Measurements from ENCODE around the gene MAS1L. TPM values are rescaled to one million over a fixed set of nuclear protein-coding genes. Genes with fewer than 3 reads are reported as not detected.
"Not testable (repeated sequence)": the region's sequence is repeated elsewhere in the genome, so short reads cannot be mapped to it uniquely, and the experiment has no call there.

Gene MAS1L
- total RNA-seq, 1 experiment from 2014 or later = not detected

DNA sequence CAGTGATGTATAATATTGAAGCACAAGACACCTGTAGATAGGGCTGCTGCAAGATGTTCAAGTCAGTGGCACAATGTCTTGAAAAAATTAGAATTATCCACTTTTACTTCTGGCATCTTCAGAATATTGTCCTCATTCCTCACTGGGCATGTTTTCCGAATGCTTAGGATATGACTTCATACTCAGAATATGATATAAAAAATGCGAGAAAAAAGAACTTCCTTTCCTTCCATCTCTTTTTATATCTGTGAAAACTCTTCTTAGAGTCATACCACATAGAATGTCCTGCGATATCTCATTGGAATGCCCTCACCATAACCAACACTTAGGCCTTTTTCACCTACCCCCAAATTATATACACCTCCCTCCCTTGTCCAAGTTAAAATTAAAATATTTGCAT is 4.6 kb downstream of the MAS1L start:
- no peak for DNase-seq (ENCODE audit: low read depth)

DNA sequence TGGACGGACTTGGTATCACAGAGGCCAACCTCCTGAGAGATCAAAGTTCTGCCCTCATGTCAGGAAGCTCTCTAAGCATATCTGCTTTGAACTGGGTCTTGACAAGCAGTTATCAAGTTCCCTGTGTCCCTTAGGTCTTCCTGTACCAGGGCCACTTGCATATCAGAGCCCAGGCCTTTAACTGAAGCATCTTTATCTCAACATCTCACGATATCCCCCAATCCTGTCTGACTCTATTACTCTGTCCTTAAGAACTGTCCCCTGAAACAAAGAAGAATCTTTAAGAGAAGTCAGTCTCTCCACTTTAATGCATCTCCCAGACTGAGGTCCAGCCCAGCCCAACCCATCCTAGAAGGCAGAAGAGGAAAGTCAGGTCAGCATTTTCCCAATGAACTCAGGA is 8.2 kb downstream of the MAS1L start:
- DNase-seq (ENCODE audit: low read depth) = no peak

DNA sequence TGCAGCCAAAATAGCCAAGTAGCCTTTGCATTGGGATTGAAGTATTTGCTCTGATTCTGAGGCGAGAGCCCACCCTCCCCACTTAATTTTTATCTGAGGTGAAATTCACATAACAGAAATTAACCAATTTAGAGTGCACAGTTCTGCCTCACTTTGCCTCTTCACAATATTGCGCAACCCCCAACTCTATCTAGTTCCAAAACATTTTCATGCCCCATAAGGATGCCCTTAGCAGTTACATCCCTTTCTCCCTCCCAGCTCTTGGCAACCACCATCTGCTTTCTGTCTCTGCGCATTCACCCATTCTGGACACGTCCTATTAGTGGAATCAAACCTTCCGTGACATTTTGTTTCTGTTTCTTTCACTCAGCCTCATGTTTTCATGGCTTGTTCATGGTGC is 9.0 kb downstream of the MAS1L start:
- DNase-seq (ENCODE audit: low read depth) = no peak

DNA sequence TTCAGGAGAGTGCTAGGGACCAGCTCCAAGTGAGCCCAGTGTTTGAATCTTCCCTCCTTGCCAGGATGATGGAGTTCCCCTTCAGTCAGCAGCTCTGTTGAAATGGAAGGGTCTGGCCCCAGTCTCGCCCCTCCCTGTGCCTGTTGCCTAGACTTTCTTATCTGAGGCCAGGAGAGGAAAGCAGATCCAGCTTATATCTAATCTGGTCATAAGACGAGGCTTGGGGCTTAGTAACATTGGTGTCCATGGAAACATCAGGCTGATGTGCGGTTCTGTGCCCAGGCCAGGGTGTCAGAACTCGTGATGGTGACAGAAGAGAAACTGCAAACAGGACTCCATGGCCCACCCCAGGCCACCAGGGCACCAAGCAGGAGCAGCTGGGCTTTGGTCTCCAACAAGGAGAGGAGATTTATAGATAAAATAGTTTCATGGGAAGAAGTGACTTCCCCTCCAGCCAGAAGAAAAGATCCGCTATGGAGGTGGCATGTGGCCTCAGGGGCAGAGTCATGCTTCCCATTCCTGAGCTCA is 9.8 kb downstream of the MAS1L start:
- no peak for DNase-seq (ENCODE audit: low read depth)

DNA sequence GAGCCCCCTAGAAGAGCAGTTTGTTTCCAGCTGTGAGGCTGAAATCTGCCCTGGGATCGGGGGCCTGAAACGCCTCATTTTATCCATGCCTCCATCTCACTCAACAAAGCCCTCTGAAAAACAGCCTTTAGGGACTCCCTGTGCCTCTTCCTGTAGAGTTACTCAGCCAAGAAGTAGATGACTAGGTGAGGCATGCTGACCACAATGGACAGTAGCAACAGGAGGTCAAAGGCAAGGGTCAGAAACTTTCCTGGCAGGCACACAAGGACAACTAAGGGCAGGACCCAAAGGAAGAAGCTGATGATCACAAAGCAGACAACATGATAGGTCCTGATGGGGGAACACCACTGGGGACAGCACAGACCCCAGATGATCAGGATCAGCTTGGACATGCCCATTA is 12.8 kb downstream of the MAS1L start:
- no peak for DNase-seq (ENCODE audit: low read depth)

DNA sequence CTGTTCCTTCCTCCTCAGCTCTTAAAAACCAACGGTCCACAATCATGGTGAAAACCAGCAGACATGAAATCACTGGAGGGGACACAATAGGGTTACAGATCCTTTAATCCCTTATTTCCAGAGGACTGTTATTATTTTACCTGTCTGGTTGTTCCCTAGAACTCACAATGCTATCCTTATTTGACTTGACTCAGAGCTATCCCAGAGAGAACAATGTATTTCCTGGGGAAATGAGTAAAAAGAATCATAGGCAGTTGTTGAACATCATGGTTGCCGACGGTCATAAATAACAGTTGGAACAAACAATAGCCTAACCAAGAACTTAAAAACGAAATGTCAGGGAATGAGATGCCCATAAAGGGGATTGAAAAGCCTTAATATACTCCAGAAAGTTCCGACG is 21.5 kb downstream of the MAS1L start:
- no peak for DNase-seq (ENCODE audit: low read depth)

DNA sequence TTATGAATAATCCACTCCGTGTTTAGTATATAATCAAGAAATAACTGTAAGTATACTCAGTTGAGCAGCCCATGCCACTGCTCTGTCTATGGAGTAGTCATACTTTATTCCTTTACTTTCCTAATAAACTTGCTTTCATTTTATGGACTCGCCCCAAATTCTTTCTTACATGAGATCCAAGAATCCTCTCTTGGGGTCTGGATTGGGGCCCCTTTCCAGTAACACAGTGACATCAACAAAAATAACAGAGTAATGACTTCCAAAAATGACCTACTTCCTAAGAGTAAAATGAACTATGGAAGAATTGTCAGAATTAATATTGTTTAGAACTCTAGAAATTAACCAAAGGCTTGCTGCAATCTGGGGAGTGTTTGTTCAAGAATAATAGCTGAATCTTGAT is 22.0 kb downstream of the MAS1L start:
- no peak for DNase-seq (ENCODE audit: low read depth)

DNA sequence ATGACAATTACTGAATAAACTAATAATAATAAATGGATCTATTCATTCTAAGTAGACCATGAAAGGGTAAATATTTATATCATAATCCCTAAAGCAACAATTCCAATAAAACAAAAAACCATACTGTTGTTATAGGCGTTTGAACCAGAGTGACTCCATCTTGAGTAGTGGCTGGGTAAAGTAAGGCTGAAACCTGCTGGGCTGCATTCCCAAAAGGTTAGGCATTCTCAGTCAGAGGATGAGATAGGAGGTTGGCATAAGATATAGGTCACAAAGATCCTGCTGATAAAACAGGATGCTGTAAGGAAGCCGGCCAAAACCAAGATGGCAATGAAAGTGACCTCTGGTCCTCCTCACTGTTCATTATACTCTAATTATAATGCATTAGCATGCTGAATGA is 22.5 kb downstream of the MAS1L start:
- no peak for DNase-seq (ENCODE audit: low read depth)

DNA sequence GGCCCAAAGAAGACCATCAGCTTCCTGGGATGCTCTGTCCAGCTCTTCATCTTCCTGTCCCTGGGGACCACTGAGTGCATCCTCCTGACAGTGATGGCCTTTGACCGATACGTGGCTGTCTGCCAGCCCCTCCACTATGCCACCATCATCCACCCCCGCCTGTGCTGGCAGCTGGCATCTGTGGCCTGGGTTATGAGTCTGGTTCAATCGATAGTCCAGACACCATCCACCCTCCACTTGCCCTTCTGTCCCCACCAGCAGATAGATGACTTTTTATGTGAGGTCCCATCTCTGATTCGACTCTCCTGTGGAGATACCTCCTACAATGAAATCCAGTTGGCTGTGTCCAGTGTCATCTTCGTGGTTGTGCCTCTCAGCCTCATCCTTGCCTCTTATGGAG is 25.7 kb downstream of the MAS1L start:
- DNase-seq (ENCODE audit: low read depth) = no peak

DNA sequence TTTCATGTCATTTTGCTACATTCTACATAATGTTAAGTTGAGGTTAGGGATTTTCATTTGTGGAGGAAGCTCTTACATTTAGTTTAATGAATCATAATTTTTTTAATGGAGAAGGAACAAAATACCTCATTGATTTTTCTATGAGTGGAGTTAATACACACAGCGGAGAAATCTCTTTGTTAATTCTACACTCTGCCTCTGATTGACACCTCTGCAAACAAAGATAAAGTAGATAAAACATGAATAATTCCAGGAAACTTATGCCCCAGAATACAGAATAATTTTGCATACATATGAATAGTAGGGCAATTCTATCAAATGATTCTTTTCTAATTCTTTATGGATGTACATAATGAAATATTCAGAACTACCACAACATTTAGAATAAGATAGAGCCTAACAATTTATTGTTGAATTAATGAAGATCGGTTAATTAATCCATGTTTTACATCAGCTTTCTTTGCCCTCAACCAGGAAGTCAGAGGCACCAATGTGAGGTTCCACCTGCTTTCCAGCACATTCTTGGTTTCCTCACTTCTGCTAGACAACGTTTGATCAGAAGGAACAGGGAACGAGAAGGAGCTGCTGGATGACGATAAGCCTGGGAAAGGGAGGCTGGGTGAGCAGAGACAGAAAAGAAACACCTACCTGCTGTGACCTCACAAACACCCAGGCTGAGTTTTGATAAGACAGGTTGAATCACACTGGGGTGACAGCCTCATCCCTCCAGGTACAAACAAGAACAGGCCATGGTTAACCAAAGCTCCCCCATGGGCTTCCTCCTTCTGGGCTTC is 26.5 kb downstream of the MAS1L start:
- no peak for DNase-seq (ENCODE audit: low read depth)

DNA sequence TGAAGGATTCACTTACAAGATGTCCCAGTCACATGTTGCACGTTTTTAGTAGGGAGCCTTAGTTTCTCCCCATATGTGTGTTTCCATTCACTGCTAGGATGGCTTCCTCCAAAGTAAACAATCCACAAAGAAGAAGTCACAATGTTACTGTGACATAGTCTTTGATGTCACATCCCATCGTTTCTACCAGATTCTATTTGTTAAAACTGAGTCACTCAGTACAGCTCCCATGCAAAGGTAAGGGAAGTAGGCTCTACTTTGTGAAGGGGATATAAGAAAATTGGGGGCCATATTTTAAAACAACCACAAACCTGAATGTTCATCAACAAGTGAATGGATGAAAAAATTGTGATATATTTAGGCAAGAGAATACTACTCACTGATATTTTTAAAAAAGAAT is 30.8 kb downstream of the MAS1L start, which contains the start of the genes OR11A1 and OR2H1:
Gene OR11A1 (minus strand): TSS at position 101 of the 400 bp plus-strand sequence. CDS start 29,430 bp downstream, outside the sequence.
Gene OR2H1 (plus strand): TSS at position 185 of the 400 bp plus-strand sequence. CDS start 4,615 bp downstream, outside the sequence.
- no peak for DNase-seq (ENCODE audit: low read depth)

DNA sequence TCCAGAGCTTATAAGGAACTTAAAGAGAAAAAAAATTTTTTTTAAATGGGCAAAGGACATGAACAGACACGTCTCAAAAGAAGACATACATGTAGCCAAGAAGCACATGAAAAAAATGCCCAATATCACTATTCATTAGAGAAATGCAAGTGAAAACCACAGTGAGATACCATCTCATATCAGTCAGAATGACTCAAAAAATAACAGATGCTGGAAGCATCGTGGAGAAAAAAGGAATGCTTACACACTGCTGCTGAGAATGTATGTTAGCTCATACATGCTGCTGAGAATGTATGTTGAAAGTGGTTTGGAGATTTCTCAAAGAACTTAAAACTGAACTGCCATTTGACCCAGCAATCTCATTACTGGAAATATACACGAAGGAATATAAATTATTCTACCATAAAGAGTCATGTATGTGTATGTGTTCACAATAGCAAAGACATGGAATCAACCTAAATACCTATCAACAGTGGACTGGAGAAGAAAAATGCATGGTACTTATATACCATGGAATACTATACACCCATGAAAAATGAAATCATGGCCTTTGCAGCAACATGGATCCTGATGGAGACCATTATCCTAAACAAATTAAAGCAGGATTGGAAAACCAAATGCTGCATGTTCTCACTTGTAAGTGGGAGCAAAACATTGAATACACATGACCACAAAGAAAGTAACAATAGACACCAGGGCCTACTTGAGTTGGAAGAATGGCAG is 36.1 kb downstream of the MAS1L start:
- peak; percentile 1 for DNase-seq (ENCODE audit: low read depth)

DNA sequence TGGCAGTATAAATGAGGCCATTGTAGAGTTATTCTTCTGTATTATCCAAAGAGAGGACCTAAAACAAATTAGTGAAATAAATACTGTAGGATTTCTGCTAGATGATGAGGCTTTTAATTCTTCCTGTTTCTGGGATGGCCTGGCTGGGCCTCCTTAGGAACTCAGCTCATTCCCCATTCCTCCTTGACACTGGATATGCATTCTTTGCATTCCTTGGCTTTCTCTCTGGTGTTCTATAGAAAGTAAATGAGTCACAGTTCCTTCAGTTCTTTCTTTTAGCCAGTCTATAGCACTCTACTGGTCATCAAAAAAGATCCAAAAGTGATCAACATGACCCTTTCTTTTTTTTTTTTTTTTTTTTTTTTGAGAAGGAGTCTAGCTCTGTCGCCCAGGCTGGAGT is 40.1 kb downstream of the MAS1L start:
- no peak for DNase-seq (ENCODE audit: low read depth)

DNA sequence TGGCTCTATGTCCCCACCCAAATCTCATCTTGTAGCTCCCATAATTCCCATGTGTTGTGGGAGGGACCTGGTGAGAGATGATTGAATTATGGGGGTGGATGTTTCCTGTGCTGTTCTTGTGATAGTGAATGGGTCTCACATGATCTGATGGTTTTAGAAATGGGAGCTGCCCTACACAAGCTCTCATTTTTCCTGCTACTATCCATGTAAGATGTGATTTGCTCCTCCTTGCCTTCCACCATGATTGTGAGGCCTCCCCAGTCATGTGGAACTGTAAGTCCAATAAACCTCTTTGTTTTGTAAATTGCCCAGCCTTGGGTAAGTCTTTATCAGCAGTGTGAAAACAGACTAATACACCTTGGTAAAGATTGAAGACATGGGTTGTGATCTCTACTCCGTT is 43.7 kb downstream of the MAS1L start:
- DNase-seq (ENCODE audit: low read depth) = not testable (repeated sequence)

DNA sequence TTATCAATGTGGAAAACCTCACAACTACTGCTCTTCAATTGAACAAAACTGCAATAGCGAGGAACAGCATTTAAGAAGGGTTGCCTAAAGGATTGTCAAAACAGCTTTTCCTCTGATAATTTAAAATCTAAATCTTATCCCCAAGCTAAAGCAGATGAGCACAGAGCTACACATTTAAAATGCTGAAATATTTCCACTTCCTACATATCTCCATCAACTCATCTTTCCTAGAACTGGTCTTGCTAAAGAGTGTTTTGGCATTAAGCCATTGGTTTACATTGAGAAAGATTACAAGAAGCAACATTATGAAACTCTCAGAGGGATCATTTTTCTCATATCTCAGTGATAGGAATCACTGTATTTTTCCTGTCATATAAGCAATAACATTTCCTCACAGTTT is 45.0 kb downstream of the MAS1L start:
- no peak for DNase-seq (ENCODE audit: low read depth)

DNA sequence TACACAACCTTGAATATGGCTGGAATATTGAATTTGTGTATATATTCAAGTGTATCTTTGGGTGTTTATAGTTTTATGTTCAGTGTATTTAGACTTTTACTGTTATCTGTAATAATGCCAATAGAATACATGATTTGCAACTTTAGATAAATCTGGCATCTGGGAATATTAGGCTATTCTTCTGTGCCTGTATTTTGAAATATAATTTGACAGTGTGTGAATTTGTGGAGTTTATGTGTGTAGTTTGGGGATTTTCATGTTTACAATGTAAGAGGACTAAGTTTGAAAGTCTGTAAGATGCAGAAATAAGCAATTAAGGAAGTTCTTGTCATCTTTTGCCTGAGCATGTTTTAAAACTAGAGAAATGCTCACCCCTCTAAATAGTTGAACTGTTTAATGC is 48.8 kb downstream of the MAS1L start, which contains the start of gene OR10C1:
Gene OR10C1 (plus strand): TSS at position 301 of the 400 bp plus-strand sequence. CDS start 710 bp downstream, outside the sequence.
- no peak for DNase-seq (ENCODE audit: low read depth)

DNA sequence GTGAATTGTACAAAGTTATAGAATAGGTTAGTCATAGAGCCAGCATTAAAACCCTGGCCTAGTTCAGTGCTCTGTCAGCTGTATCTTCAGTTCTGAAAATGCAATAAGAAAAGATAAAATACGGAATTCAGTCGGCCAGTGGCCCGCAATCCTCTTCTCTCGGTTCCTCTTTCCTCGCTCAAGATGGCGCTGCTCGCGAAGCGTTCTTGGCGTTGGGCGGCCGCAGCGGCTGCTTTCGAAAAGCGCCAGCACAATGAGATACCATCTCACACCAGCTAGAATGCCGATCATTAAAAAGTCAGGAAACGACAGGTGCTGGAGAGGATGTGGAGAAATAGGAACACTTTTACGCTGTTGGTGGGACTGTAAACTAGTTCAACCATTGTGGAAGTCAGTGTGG is 51.0 kb downstream of the MAS1L start:
- DNase-seq (ENCODE audit: low read depth) = not testable (repeated sequence)

Other genes starting within 250 kb of the MAS1L start
- not detected in 2 replicates for gene OR14J1, start 186.3 kb downstream of the MAS1L start, total RNA-seq (2014; rRNA removed; shearing (Covaris generic))
- gene OR5V1, start 119.1 kb downstream of the MAS1L start, total RNA-seq (2014; rRNA removed; shearing (Covaris generic)) = not detected in 2 replicates
- not detected in 2 replicates for gene OR12D3, start 112.7 kb downstream of the MAS1L start, total RNA-seq (2014; rRNA removed; shearing (Covaris generic))
- not detected in 2 replicates for gene OR12D2, start 92.3 kb downstream of the MAS1L start, total RNA-seq (2014; rRNA removed; shearing (Covaris generic))
- gene OR12D1, start 73.0 kb downstream of the MAS1L start, total RNA-seq (2014; rRNA removed; shearing (Covaris generic)) = not detected in 2 replicates
- not detected in 2 replicates for gene OR10C1, start 48.6 kb downstream of the MAS1L start, total RNA-seq (2014; rRNA removed; shearing (Covaris generic))
- not detected in 2 replicates for gene OR11A1, start 30.9 kb downstream of the MAS1L start, total RNA-seq (2014; rRNA removed; shearing (Covaris generic))
- not detected in 2 replicates for gene OR2H1, start 30.8 kb downstream of the MAS1L start, total RNA-seq (2014; rRNA removed; shearing (Covaris generic))
- gene UBD, start 71.8 kb upstream of the MAS1L start, total RNA-seq (2014; rRNA removed; shearing (Covaris generic)) = not detected in 2 replicates
- gene OR2H2, start 97.2 kb upstream of the MAS1L start, total RNA-seq (2014; rRNA removed; shearing (Covaris generic)) = not detected in 2 replicates
- gene GABBR1, start 145.2 kb upstream of the MAS1L start, total RNA-seq (2014; rRNA removed; shearing (Covaris generic)) = 3.3 and 5.0 TPM in 2 replicates
- gene MOG, start 169.1 kb upstream of the MAS1L start, total RNA-seq (2014; rRNA removed; shearing (Covaris generic)) = not detected in 2 replicates
- gene ZFP57, start 193.2 kb upstream of the MAS1L start, total RNA-seq (2014; rRNA removed; shearing (Covaris generic)) = not detected in 2 replicates
- gene HLA-F, start 235.5 kb upstream of the MAS1L start, total RNA-seq (2014; rRNA removed; shearing (Covaris generic)) = 59.1 and 69.5 TPM in 2 replicates

Measured in RPMI7951 (cell line).